Measurements from ENCODE around the gene NLK. TPM values are rescaled to one million over a fixed set of nuclear protein-coding genes. Genes with fewer than 3 reads are reported as not detected.
"Not testable (repeated sequence)": the region's sequence is repeated elsewhere in the genome, so short reads cannot be mapped to it uniquely, and the experiment has no call there.

Gene NLK
- total and polyA plus RNA-seq, 4 donors = 28.2 to 48.5 (median 34.6) TPM

DNA sequence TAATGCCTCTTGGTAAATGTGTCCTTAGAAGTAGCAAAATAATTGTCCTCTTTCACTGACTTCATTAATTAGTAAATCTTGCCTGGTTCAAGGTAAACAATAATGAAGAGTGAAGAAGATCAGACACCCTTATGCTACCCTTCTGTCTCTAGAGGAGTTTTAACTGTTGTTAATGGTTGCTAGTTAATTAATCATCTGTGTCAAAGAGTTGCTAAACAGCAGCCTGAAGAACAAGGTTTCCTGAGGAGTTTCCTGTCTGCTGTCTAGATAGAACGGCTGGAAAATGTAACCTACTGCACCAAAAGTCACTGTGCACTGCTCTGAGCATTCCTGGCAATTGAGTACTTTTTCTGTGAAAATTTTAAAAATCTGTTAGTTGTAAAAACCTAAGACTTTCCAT, 131.3 kb downstream of the NLK start:
- no CpG with 5 or more reads among the region's 1 CpG for WGBS (ENCODE audit: insufficient coverage)
- DNase-seq (ENCODE audit: low read depth in 4 of 6, low spot score in 6 of 6) = no peak
- no peak overlapping the region for H3K27ac ChIP-seq (ENCODE audit: low read depth, low read length)
- no peaks in the 10 kb centered on the region for H3K9me3 ChIP-seq (ENCODE audit: control insufficient read depth, insufficient read depth, low read length)
- no peaks in the 10 kb centered on the region for H3K36me3 ChIP-seq (ENCODE audit: control insufficient read depth, insufficient read depth, low read length)
- H3K4me3 ChIP-seq (ENCODE audit: low read depth, low read length) = no peak overlapping the region
- no peaks in the 10 kb centered on the region for H3K27me3 ChIP-seq (ENCODE audit: control insufficient read depth, insufficient read depth, low read length)
- H3K4me1 ChIP-seq (ENCODE audit: control insufficient read depth, insufficient read depth, low read length) = no peaks in the 10 kb centered on the region

DNA sequence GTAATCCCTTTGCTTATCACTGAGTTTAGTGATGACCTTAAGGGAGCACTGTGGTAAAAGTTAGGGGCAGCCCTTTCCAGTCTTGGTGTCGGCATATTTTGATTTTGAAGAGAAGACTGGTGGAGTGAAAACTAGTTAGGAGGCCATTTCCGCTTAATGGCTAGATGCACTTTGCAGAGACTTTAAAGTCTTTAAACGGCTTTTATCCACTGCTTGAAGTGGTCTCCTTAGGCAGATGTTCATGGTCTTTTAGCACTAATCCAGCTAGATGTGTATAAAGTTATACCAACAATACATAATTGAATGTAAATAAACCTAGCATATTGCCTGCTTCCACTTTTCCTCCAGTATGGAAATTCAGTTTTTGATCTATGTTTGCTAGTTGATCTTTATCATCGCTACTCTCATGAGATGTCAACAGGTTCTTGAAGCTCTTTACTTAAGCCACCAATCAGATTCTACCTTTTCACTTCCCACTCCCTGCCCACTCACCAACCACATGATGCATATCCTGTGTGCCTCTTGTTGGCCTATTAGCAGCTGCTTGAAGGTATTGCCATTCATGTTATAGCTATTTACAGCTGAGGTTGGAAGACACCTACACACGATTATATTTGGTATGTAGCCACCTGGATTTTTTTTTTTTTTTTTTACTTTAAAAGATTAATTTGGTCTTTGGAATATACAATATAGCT, 132.0 kb downstream of the NLK start:
- Histone ChIP-seq H3K27ac (ENCODE audit: low read depth, low read length) (no peak overlapping the region), H3K4me1 (ENCODE audit: control insufficient read depth, insufficient read depth, low read length) (no peaks in the 10 kb centered on the region), H3K9me3 (ENCODE audit: control insufficient read depth, insufficient read depth, low read length) (no peaks in the 10 kb centered on the region), H3K36me3 (ENCODE audit: control insufficient read depth, insufficient read depth, low read length) (no peaks in the 10 kb centered on the region), H3K27me3 (ENCODE audit: control insufficient read depth, insufficient read depth, low read length) (no peaks in the 10 kb centered on the region), H3K4me3 (ENCODE audit: low read depth, low read length) (no peak overlapping the region)
- DNase-seq (ENCODE audit: low read depth in 4 of 6, low spot score in 6 of 6) = no peak
- 57% methylated on average over 1 of the region's 5 CpGs for WGBS (ENCODE audit: insufficient coverage)

DNA sequence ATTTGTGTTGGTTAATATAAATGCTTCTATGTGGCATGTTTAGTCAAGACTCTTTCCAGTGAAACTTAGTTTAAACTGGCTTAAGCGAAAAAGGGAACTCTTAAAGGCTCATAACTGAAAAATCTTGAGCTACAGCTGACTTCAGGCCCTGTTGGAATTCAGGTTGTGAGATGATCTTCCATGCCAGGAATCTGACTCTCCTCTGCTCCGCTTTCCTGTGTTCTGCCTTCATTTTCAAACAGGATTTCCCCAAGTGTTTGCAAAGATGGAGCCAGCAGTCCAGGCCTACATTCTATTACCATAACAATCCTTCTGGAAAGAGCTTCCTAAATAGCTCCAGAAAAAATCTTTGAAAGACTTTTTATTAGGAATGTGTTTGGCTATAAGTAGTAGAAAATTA, 134.9 kb downstream of the NLK start:
- no peak overlapping the region for H3K27ac ChIP-seq (ENCODE audit: low read depth, low read length)
- no peaks in the 10 kb centered on the region for H3K4me1 ChIP-seq (ENCODE audit: control insufficient read depth, insufficient read depth, low read length)
- H3K4me3 ChIP-seq (ENCODE audit: low read depth, low read length) = no peak overlapping the region
- no peak for DNase-seq (ENCODE audit: low read depth in 4 of 6, low spot score in 6 of 6)
- H3K9me3 ChIP-seq (ENCODE audit: control insufficient read depth, insufficient read depth, low read length) = no peaks in the 10 kb centered on the region
- H3K27me3 ChIP-seq (ENCODE audit: control insufficient read depth, insufficient read depth, low read length) = no peaks in the 10 kb centered on the region
- H3K36me3 ChIP-seq (ENCODE audit: control insufficient read depth, insufficient read depth, low read length) = peaks cover 5% of the 10 kb centered on the region
- WGBS (ENCODE audit: insufficient coverage) = 100% methylated on average over 1 of the region's 2 CpGs

DNA sequence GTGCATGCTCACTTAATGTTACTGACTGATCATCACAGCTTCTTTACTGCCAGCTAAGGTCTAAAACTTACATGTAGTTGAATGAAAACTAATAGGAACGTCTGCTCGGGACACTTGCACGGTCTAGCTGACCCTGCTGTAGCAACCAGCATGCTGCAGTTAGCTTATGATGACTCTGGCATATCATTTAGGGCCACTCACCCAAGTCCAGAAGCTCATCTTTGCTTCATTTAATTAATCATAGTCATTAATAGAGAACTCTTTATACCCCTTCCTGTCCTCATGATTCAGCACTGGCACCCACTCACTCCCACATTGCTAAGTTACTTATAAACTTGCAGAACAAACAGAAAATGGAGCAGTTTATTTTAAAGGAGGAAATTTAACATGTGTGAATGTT, 136.3 kb downstream of the NLK start:
- Histone ChIP-seq H3K4me3 (ENCODE audit: low read depth, low read length) (no peak overlapping the region), H3K4me1 (ENCODE audit: control insufficient read depth, insufficient read depth, low read length) (no peaks in the 10 kb centered on the region), H3K27me3 (ENCODE audit: control insufficient read depth, insufficient read depth, low read length) (no peaks in the 10 kb centered on the region), H3K27ac (ENCODE audit: low read depth, low read length) (no peak overlapping the region), H3K36me3 (ENCODE audit: control insufficient read depth, insufficient read depth, low read length) (peaks cover 5% of the 10 kb centered on the region), H3K9me3 (ENCODE audit: control insufficient read depth, insufficient read depth, low read length) (no peaks in the 10 kb centered on the region)
- 83% methylated on average over 2 of the region's 3 CpGs for WGBS (ENCODE audit: insufficient coverage)
- DNase-seq (ENCODE audit: low read depth in 4 of 6, low spot score in 6 of 6) = no peak

DNA sequence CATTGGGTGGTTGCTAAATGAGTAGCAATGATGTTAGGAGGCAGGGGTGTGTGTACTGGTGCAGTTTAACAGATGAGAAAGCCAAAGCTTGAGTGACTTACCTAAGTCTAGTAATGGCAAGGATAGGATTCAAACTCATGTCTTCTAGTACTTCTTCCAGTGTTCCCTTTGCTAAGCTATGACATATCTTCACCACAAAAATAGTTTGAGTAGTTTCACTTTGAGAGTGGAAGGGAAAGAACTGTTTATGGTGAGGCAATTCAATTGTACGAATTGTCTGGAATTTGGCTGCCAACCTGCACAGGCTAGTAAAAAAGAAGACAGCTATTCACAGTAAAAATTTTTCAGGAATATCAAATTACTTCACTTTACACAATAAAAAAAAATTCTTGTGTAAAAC, 138.0 kb downstream of the NLK start:
- Histone ChIP-seq H3K27ac (ENCODE audit: low read depth, low read length) (no peak overlapping the region), H3K4me3 (ENCODE audit: low read depth, low read length) (no peak overlapping the region), H3K4me1 (ENCODE audit: control insufficient read depth, insufficient read depth, low read length) (no peaks in the 10 kb centered on the region), H3K9me3 (ENCODE audit: control insufficient read depth, insufficient read depth, low read length) (no peaks in the 10 kb centered on the region), H3K36me3 (ENCODE audit: control insufficient read depth, insufficient read depth, low read length) (peaks cover 9% of the 10 kb centered on the region), H3K27me3 (ENCODE audit: control insufficient read depth, insufficient read depth, low read length) (no peaks in the 10 kb centered on the region)
- DNase-seq (ENCODE audit: low read depth in 4 of 6, low spot score in 6 of 6) = no peak
- WGBS (ENCODE audit: insufficient coverage) = no CpG with 5 or more reads among the region's 1 CpG

DNA sequence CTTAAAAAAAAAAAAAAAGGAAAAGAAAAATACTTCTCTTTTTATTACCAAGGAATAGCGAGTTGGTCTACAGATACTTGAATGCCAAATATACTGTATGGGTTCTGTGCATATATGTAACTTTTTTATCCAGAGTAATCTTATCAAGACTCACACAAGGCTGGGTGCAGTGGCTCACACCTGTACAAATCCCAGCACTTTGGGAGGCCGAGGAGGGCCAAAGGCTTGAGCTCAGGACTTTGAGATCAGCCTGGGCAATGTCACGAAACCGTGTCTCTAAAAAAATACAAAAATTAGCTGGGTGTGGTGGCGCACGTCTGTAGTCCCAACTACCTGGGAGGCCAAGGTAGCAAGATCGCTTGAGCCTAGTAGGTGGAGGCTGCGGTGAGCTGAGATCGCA, 139.1 kb downstream of the NLK start:
- Histone ChIP-seq H3K9me3 (ENCODE audit: control insufficient read depth, insufficient read depth, low read length) (no peaks in the 10 kb centered on the region), H3K27ac (ENCODE audit: low read depth, low read length) (no peak overlapping the region), H3K36me3 (ENCODE audit: control insufficient read depth, insufficient read depth, low read length) (peaks cover 11% of the 10 kb centered on the region), H3K4me3 (ENCODE audit: low read depth, low read length) (no peak overlapping the region), H3K4me1 (ENCODE audit: control insufficient read depth, insufficient read depth, low read length) (no peaks in the 10 kb centered on the region), H3K27me3 (ENCODE audit: control insufficient read depth, insufficient read depth, low read length) (no peaks in the 10 kb centered on the region)
- 98% methylated on average over 6 of the region's 9 CpGs for WGBS (ENCODE audit: insufficient coverage)
- DNase-seq (ENCODE audit: low read depth in 4 of 6, low spot score in 6 of 6) = no peak

DNA sequence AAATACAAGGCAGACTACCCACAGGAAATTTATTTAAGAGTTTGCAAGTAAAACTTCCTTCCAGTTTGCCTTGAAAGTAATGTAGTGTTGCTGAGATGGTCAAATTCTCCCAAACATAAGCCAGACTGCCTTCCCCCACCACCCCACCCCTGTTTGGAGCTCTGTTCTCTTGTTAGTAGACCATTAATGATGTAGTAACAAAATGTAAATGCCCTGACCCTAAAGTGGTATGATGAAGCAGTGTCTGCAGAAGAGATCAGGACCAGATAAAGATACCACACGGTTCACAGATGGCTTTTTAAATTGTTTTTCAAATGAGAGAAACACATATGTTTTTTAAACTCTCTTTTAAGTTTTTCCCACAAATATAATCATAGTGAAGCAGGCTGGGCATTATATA, 140.1 kb downstream of the NLK start:
- Histone ChIP-seq H3K27ac (ENCODE audit: low read depth, low read length) (no peak overlapping the region), H3K36me3 (ENCODE audit: control insufficient read depth, insufficient read depth, low read length) (peaks cover 11% of the 10 kb centered on the region), H3K27me3 (ENCODE audit: control insufficient read depth, insufficient read depth, low read length) (no peaks in the 10 kb centered on the region), H3K4me1 (ENCODE audit: control insufficient read depth, insufficient read depth, low read length) (no peaks in the 10 kb centered on the region), H3K9me3 (ENCODE audit: control insufficient read depth, insufficient read depth, low read length) (no peaks in the 10 kb centered on the region), H3K4me3 (ENCODE audit: low read depth, low read length) (no peak overlapping the region)
- WGBS (ENCODE audit: insufficient coverage) = no CpG with 5 or more reads among the region's 1 CpG
- no peak for DNase-seq (ENCODE audit: low read depth in 4 of 6, low spot score in 6 of 6)

DNA sequence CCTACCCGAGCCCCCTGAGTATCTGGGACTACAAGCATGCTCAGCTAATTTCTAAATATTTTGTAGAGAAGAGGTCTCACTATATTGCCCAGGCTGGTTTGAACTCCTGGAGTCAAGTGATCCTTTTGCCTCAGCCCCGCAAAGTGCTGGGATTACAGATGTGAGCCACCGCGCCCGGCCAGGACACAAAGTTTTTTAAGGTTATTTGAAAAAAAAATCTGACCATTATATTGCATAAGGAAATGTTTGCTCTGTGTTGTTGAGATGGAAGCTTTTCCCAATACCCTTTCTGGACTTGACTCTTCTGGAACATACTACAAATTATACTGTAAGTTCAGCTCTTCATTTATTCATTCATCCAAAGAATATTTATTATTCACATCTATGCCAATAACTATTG, 143.2 kb downstream of the NLK start:
- no peak for DNase-seq (ENCODE audit: low read depth in 4 of 6, low spot score in 6 of 6)
- Histone ChIP-seq H3K27ac (ENCODE audit: low read depth, low read length) (no peak overlapping the region), H3K9me3 (ENCODE audit: control insufficient read depth, insufficient read depth, low read length) (no peaks in the 10 kb centered on the region), H3K4me3 (ENCODE audit: low read depth, low read length) (no peak overlapping the region), H3K27me3 (ENCODE audit: control insufficient read depth, insufficient read depth, low read length) (no peaks in the 10 kb centered on the region), H3K36me3 (ENCODE audit: control insufficient read depth, insufficient read depth, low read length) (peaks cover 11% of the 10 kb centered on the region), H3K4me1 (ENCODE audit: control insufficient read depth, insufficient read depth, low read length) (no peaks in the 10 kb centered on the region)
- WGBS (ENCODE audit: insufficient coverage) = no CpG with 5 or more reads among the region's 5 CpGs

DNA sequence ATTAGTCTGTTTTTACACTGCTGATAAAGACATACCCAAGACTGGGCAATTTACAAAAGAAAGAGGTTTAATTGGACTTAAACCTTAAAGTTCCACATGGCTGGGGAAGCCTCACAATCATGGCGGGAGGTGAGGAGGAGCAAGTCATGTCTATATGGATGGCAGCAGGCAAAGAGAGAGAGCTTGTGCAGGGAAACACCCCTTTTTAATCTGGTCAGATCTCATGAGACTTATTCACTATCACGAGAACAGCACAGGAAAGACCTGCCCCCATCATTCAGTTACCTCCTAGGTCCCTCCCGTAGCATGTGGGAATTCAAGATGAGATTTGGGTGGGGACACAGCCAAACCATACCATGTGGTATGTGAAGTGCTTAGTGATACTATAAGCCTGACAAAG, 144.0 kb downstream of the NLK start:
- not testable (repeated sequence) for DNase-seq (ENCODE audit: low read depth in 4 of 6, low spot score in 6 of 6); H3K4me3 ChIP-seq (ENCODE audit: low read depth, low read length); H3K36me3 ChIP-seq (ENCODE audit: control insufficient read depth, insufficient read depth, low read length); H3K27me3 ChIP-seq (ENCODE audit: control insufficient read depth, insufficient read depth, low read length); H3K27ac ChIP-seq (ENCODE audit: low read depth, low read length); H3K4me1 ChIP-seq (ENCODE audit: control insufficient read depth, insufficient read depth, low read length); H3K9me3 ChIP-seq (ENCODE audit: control insufficient read depth, insufficient read depth, low read length)
- no CpG with 5 or more reads among the region's 3 CpGs for WGBS (ENCODE audit: insufficient coverage)

DNA sequence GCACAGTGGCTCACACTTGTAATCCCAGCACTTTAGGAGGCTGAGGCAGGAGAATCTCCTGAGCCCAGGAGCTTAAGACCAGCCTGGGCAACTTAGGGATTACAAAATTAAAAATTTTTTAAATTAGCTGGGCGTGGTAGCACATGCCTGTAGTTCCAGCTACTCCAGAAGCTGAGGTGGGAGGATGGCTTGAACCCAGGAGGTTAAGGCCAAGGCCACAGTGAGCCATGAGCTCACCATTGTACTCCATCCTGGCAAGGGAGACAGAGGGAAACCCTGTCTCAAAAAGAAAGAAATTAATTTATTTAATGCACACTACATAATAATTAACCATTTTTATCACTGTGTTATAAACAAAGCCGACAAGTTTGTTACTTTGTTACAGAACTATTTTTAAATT, 145.5 kb downstream of the NLK start:
- H3K27me3 ChIP-seq (ENCODE audit: control insufficient read depth, insufficient read depth, low read length) = no peaks in the 10 kb centered on the region
- H3K4me3 ChIP-seq (ENCODE audit: low read depth, low read length) = no peak overlapping the region
- H3K36me3 ChIP-seq (ENCODE audit: control insufficient read depth, insufficient read depth, low read length) = peaks cover 6% of the 10 kb centered on the region
- 86% methylated on average over 1 of the region's 2 CpGs for WGBS (ENCODE audit: insufficient coverage)
- DNase-seq (ENCODE audit: low read depth in 4 of 6, low spot score in 6 of 6) = no peak
- H3K9me3 ChIP-seq (ENCODE audit: control insufficient read depth, insufficient read depth, low read length) = no peaks in the 10 kb centered on the region
- H3K4me1 ChIP-seq (ENCODE audit: control insufficient read depth, insufficient read depth, low read length) = no peaks in the 10 kb centered on the region
- H3K27ac ChIP-seq (ENCODE audit: low read depth, low read length) = no peak overlapping the region
